OCI-LY3 (cell line): Measurements from ENCODE around the gene ATP8B3.

Experiments used
- H2AFZ ChIP-seq: fragments of 200-600, 300-600 bp; shearing (Covaris generic); 2 replicates; pipeline ENCODE4 v1.6.0; 2014; ENCODE audit warnings: antibody characterized with exemption, low read depth, low read length
- H3K27ac ChIP-seq: fragments of 200-600, 300-600 bp; sonication (generic); 2 replicates; pipeline ENCODE4 v1.5.1; 2014; ENCODE audit warnings: mild to moderate bottlenecking, low read length, moderate library complexity, mixed read lengths
- H3K27me3 ChIP-seq: fragments of 200-600, 300-600 bp; sonication (generic); 2 replicates; pipeline ENCODE4 v1.6.1; 2014; ENCODE audit warnings: low read depth, low read length, mixed read lengths
- H3K36me3 ChIP-seq: fragments of 200-600, 300-600 bp; sonication (generic); replicated peaks from 2 replicates; pipeline ENCODE3; 2014; ENCODE audit warnings: low read depth, low read length, mixed read lengths
- H3K4me1 ChIP-seq: fragments of 300-600, 200-600 bp; sonication (generic); 2 replicates; pipeline ENCODE4 v1.6.1; 2014; ENCODE audit warnings: low read length, mixed read lengths
- H3K4me2 ChIP-seq: fragments of 200-600, 300-600 bp; sonication (generic); 2 replicates; pipeline ENCODE4 v1.6.1; 2014; ENCODE audit warnings: low read length, mixed read lengths
- H3K4me3 ChIP-seq: fragments of 300-600, 200-600 bp; sonication (generic); 2 replicates; pipeline ENCODE4 v1.5.1; 2014; ENCODE audit warnings: antibody characterized with exemption, mild to moderate bottlenecking, low read length, moderate library complexity
- H3K79me2 ChIP-seq: fragments of 300-600, 200-600 bp; shearing (Covaris generic); 2 replicates; pipeline ENCODE4 v1.6.1; 2014; ENCODE audit warnings: mild to moderate bottlenecking, low read length, mixed read lengths
- H3K9ac ChIP-seq: fragments of 300-600, 200-600 bp; shearing (Covaris generic); 2 replicates; pipeline ENCODE4 v1.6.0; 2014; ENCODE audit warnings: mild to moderate bottlenecking, low read length, moderate library complexity
- H3K9me3 ChIP-seq: fragments of 200-600, 300-600 bp; shearing (Covaris generic); 2 replicates; pipeline ENCODE4 v1.6.1; 2014; ENCODE audit warnings: low read length, mixed read lengths; ENCODE audit not compliant: insufficient read depth
- H4K20me1 ChIP-seq: fragments of 200-600, 300-600 bp; sonication (generic); 2 replicates; pipeline ENCODE4 v1.6.1; 2016; ENCODE audit warnings: low read length, mixed read lengths; ENCODE audit not compliant: insufficient read depth
- CTCF ChIP-seq: fragments of 200-600, 300-600 bp; sonication (generic); IDR thresholded peaks from 2 replicates; pipeline ENCODE4 v1.5.1; 2014; ENCODE audit warnings: antibody characterized with exemption, low read length, low read depth
- EZH2phosphoT487 ChIP-seq: fragments of 200-600 bp; shearing (Covaris generic); IDR thresholded peaks from 2 replicates; pipeline ENCODE4 v1.6.1; 2018; ENCODE audit warnings: antibody characterized with exemption, mixed run types, low read depth

ATP8B3 gene

GRCh38 chr19:1827566-1828278 lies 15.6 kb upstream of the ATP8B3 start:
- H3K4me2 ChIP-seq, result no peak overlapping the region
- H2AFZ ChIP-seq, result no peak overlapping the region
- H3K27ac ChIP-seq, result no peak overlapping the region
- TF ChIP-seq EZH2phosphoT487 (no peak), CTCF (no peak)
- H3K4me3 ChIP-seq, result no peak overlapping the region
- peaks cover 22% of the 10 kb centered on the region for H3K36me3 ChIP-seq
- peaks cover 25% of the 10 kb centered on the region for H4K20me1 ChIP-seq
- H3K79me2 ChIP-seq, result peaks cover 29% of the 10 kb centered on the region
- no peaks in the 10 kb centered on the region for H3K4me1 ChIP-seq
- H3K27me3 ChIP-seq, result no peaks in the 10 kb centered on the region
- H3K9ac ChIP-seq, result no peak overlapping the region
- no peaks in the 10 kb centered on the region for H3K9me3 ChIP-seq

GRCh38 chr19:1826557-1827521 lies 14.8 kb upstream of the ATP8B3 start:
- Histone ChIP-seq H3K4me2 (no peak overlapping the region), H3K4me1 (no peaks in the 10 kb centered on the region), H3K27ac (no peak overlapping the region), H3K9ac (no peak overlapping the region), H3K4me3 (no peak overlapping the region), H3K36me3 (peaks cover 26% of the 10 kb centered on the region), H3K79me2 (peaks cover 22% of the 10 kb centered on the region), H3K27me3 (no peaks in the 10 kb centered on the region), H3K9me3 (no peaks in the 10 kb centered on the region), H4K20me1 (peaks cover 19% of the 10 kb centered on the region), H2AFZ (no peak overlapping the region)
- no peak for TF ChIP-seq CTCF
- TF ChIP-seq EZH2phosphoT487, result no peak

- no peaks in the 10 kb centered on the region for H3K9me3 ChIP-seq
- TF ChIP-seq CTCF (peak; percentile 99), EZH2phosphoT487 (no peak)
- no peak overlapping the region for H3K27ac ChIP-seq
These were observed 14.0 kb upstream of the ATP8B3 start for GRCh38 chr19:1825909-1826556.

GRCh38 chr19:1824252-1824622 lies 12.2 kb upstream of the ATP8B3 start:
- H3K4me1 ChIP-seq, result no peaks in the 10 kb centered on the region
- H2AFZ ChIP-seq, result no peak overlapping the region
- H3K4me2 ChIP-seq, result no peak overlapping the region
- peaks cover 6% of the 10 kb centered on the region; the same call in 1 of the 2 replicates for H3K79me2 ChIP-seq
- H3K9me3 ChIP-seq, result no peaks in the 10 kb centered on the region
- H3K9ac ChIP-seq, result no peak overlapping the region
- H4K20me1 ChIP-seq, result peaks cover 10% of the 10 kb centered on the region
- H3K4me3 ChIP-seq, result no peak overlapping the region
- H3K27ac ChIP-seq, result no peak overlapping the region
- peaks cover 33% of the 10 kb centered on the region for H3K36me3 ChIP-seq
- H3K27me3 ChIP-seq, result no peaks in the 10 kb centered on the region
- TF ChIP-seq EZH2phosphoT487 (no peak), CTCF (no peak)

More at GRCh38 chr19:1825909-1826556, 14.0 kb upstream of the ATP8B3 start:
- Histone ChIP-seq H3K4me2 (no peak overlapping the region), H3K36me3 (peaks cover 31% of the 10 kb centered on the region), H3K79me2 (peaks cover 19% of the 10 kb centered on the region), H4K20me1 (peaks cover 18% of the 10 kb centered on the region), H2AFZ (no peak overlapping the region), H3K9ac (no peak overlapping the region), H3K27me3 (no peaks in the 10 kb centered on the region), H3K4me3 (no peak overlapping the region), H3K4me1 (no peaks in the 10 kb centered on the region)
